Calu3 (cell line): ENCODE results near the gene TCEA3. TPM values are rescaled to one million over a fixed set of nuclear protein-coding genes. Genes with fewer than 3 reads are reported as not detected.

Source experiments
- BruUV-seq: library from RNA; stranded (reverse); fragments of 400-500 nt; replicated peaks from 2 replicates; lab custom pipeline; 2021; lab: Mats Ljungman, UMichigan
- CTCF ChIA-PET: fragments of 300-600 bp; sonication (Branson Sonifier 250); formaldehyde crosslinking; loops from one replicate; lab custom pipeline; 2022; ENCODE audit warnings: antibody characterized with exemption; lab: Charles Lee
- DNase-seq: peaks from one replicate; pipeline ENCODE4 v3.0.0; 2022
- H3K27ac Mint-ChIP-seq: one replicate; pipeline ENCODE4 v1.8.0; 2022; ENCODE audit warnings: mixed read lengths; ENCODE audit not compliant: unreplicated experiment
- H3K27me3 Mint-ChIP-seq: one replicate; pipeline ENCODE4 v1.8.0; 2022; ENCODE audit warnings: mixed read lengths; ENCODE audit not compliant: unreplicated experiment
- H3K36me3 Mint-ChIP-seq: one replicate; pipeline ENCODE4 v1.8.0; 2022; ENCODE audit warnings: mild to moderate bottlenecking, moderate library complexity, mixed read lengths; ENCODE audit not compliant: insufficient read depth, unreplicated experiment
- H3K4me1 Mint-ChIP-seq: one replicate; pipeline ENCODE4 v1.8.0; 2022; ENCODE audit warnings: mild to moderate bottlenecking, low read depth, mixed read lengths; ENCODE audit not compliant: unreplicated experiment
- H3K4me3 Mint-ChIP-seq: one replicate; pipeline ENCODE4 v1.8.0; 2022; ENCODE audit warnings: mild to moderate bottlenecking, low read depth, moderate library complexity, mixed read lengths; ENCODE audit not compliant: unreplicated experiment
- H3K9me3 Mint-ChIP-seq: one replicate; pipeline ENCODE4 v1.8.0; 2022; ENCODE audit warnings: low read depth, mixed read lengths; ENCODE audit not compliant: unreplicated experiment
- intact Hi-C: fragments of 100-400 bp; cut with micrococcal nuclease; formaldehyde crosslinking; loops from one replicate; pipeline ENCODE4 v1.10.0; 2022; ENCODE audit not compliant: unreplicated experiment
- total RNA-seq: library from RNA; stranded (reverse); gene quantifications from 2 replicates; pipeline ENCODE4 v1.2.3, GENCODE V29; 2022
- TF ChIP-seq, protein P1 (sequence below): fragments of 200-600 bp; IDR thresholded peaks from one replicate; pipeline ENCODE4 v1.8.0; 2022; ENCODE audit warnings: antibody characterized with exemption; ENCODE audit not compliant: unreplicated experiment

TCEA3 gene
- total RNA-seq, 1 experiment from 2014 or later = 1.5 TPM

DNA sequence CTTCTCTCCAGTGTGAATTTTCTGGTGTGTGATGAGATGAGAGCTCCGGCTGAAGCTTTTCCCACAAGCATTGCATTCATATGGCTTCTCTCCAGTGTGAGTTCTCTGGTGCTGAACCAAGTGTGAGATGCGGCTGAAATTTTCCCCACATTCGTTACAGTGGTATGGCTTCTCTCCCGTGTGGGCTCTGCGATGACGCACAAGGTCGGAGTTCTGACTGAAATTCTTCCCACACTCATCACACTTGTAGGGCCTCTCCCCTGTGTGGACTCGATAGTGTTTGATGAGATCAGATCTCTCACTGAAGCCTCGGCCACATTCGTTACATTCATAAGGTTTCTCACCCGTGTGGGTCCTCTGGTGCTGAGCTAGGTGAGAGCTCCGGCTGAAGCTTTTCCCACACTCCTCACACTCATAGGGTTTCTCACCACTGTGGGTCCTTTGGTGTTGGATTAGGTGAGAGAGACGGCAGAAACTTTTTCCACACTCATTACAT is 62.3 kb downstream of the TCEA3 start:
- intact Hi-C loops = no loop called here
- CTCF ChIA-PET = no interaction called here
- BruUV-seq = no TSS peak
- peak overlapping the region; percentile 15 for H3K27ac Mint-ChIP-seq
- no peaks in the 10 kb centered on the region for H3K27me3 Mint-ChIP-seq
- H3K36me3 Mint-ChIP-seq = peaks cover 44% of the 10 kb centered on the region
- H3K4me3 Mint-ChIP-seq = no peak overlapping the region
- H3K4me1 Mint-ChIP-seq = peaks cover 3% of the 10 kb centered on the region
- no peak for DNase-seq
- peaks cover 5% of the 10 kb centered on the region for H3K9me3 Mint-ChIP-seq
- TF ChIP-seq, protein P1, sequence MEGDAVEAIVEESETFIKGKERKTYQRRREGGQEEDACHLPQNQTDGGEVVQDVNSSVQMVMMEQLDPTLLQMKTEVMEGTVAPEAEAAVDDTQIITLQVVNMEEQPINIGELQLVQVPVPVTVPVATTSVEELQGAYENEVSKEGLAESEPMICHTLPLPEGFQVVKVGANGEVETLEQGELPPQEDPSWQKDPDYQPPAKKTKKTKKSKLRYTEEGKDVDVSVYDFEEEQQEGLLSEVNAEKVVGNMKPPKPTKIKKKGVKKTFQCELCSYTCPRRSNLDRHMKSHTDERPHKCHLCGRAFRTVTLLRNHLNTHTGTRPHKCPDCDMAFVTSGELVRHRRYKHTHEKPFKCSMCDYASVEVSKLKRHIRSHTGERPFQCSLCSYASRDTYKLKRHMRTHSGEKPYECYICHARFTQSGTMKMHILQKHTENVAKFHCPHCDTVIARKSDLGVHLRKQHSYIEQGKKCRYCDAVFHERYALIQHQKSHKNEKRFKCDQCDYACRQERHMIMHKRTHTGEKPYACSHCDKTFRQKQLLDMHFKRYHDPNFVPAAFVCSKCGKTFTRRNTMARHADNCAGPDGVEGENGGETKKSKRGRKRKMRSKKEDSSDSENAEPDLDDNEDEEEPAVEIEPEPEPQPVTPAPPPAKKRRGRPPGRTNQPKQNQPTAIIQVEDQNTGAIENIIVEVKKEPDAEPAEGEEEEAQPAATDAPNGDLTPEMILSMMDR = no peak

DNA sequence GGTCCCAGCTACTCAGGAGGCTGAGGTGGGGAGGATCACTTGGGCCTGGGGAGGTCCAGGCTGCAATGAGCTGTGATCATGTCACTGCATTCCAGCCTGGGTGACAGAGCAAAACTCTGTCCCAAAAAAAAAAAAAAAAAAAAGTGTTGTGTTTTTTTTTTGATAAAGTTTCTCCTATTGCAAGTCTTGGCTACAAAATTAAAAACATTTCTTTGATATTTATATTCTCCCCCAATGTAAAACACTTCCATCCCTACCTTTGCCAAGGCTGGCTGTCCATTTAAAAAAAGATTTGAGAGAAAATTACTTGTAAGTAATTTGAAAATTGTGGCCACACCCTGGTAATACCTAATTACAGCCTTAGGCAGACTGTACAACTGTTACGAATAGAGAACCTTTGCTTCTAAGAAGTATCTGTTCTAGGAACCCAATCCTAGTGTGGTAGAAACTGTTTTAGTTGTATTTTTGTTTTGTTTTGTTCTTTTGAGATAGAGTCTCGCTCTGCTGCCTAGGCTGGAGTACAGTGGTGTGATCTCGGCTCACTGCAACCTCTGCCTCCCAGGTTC is 66.2 kb downstream of the TCEA3 start:
- intact Hi-C loops = no loop called here
- Mint-ChIP-seq H3K4me1 (no peaks in the 10 kb centered on the region), H3K36me3 (peaks cover 18% of the 10 kb centered on the region), H3K27me3 (no peaks in the 10 kb centered on the region), H3K4me3 (no peak overlapping the region), H3K9me3 (peaks cover 5% of the 10 kb centered on the region), H3K27ac (no peak overlapping the region)
- CTCF ChIA-PET = no interaction called here
- no peak for DNase-seq
- TF ChIP-seq, protein P1 = no peak
- no TSS peak for BruUV-seq

DNA sequence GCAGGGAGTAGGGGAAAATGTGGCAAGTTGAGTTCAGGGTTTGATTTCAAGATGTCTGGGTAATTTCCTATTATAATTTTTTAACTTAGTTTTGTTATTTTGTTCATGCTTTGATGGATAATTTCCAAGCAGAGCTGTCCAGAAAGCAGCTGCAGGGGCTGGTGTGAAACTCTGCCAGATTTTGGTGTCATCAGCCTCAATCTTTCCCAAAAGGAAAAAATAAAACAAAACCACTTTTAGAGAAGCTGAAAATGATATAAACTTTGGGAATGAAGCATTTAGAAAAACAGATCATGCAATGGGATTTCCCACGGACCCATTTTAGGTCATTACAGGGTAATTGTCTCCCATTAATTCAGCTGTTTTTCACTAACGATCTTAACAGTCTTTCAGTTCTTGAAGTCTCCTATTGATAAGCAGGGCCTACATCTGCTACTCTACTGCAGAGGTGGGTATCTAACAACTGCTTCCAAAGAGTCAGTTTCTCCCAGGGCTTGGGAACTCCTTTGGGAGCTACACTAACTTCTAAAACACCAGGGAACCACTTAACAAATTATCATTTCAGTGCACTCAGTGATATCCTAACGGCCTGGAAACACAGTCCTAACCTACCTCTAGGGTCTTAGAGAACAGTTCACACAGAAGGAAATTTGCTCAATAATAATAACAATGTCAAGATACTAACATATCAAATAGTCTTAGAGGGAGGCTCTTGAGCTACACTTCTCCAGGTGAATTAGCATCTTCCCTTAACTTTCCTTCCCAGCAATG is 67.2 kb downstream of the TCEA3 start:
- Mint-ChIP-seq H3K9me3 (peaks cover 2% of the 10 kb centered on the region), H3K27ac (no peak overlapping the region), H3K36me3 (peaks cover 7% of the 10 kb centered on the region), H3K27me3 (no peaks in the 10 kb centered on the region), H3K4me3 (no peak overlapping the region), H3K4me1 (no peaks in the 10 kb centered on the region)
- intact Hi-C loops = no loop called here
- no TSS peak for BruUV-seq
- TF ChIP-seq, protein P1 = no peak
- DNase-seq = no peak
- CTCF ChIA-PET = no interaction called here

DNA sequence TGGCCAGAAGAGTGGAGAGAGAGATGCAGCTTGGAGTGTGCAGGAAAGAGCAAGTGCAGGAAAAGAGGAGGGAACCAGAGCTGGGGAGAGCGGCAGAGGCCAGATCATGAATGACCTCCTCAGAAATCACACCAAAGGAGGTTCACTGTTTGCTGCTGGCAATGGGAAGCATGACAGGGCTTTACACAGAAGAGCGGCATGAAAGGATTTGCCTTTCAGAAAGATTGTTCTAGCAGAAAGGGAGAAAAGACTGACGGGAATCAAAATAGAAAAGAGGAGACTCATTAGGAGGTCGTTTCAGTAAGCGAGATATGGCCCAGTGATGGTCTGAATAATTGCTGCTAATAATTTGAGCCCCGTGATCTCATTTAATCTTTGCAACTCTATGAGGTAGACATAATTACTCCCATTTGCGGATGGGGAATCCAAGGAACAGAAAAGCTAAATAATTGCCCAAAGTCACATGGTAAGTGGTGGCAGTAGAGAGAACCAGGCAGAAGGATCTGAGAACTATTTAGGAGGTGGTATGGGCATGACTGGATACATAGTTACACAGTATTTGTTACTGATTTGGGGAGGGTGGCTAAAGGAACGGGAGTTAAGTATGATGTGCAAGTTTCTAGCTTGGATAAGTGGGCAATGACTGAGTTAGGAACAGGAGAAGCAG is 67.9 kb downstream of the TCEA3 start:
- TF ChIP-seq, protein P1 = no peak
- Mint-ChIP-seq H3K27me3 (no peaks in the 10 kb centered on the region), H3K4me1 (no peaks in the 10 kb centered on the region), H3K9me3 (peaks cover 2% of the 10 kb centered on the region), H3K27ac (no peak overlapping the region), H3K4me3 (no peak overlapping the region), H3K36me3 (peaks cover 4% of the 10 kb centered on the region)
- CTCF ChIA-PET = interaction anchor here (1.1 kb wide), 1 partner anchor 47 kb away, joined by 3 read pairs; no protein-coding TSS in a partner anchor
- no TSS peak for BruUV-seq
- intact Hi-C loops = no loop called here
- no peak for DNase-seq
